ENCODE results near the gene IGFALS.

GRCh38 chr16:1810106-1810505 lies 16.6 kb upstream of the IGFALS start:
- TF ChIP-seq CTCF (IDR thresholded peaks at IDR 0.05) (no peak), POLR2A (IDR thresholded peaks at IDR 0.05) (no peak)

Measured in heart left ventricle (tissue), 13 donors.